ENCODE results near the gene SLC4A3. TPM values are rescaled to one million over a fixed set of nuclear protein-coding genes. Genes with fewer than 3 reads are reported as not detected.

SLC4A3 gene
- total RNA-seq, 1 experiment from 2014 or later = 7.9 TPM

- DNase-seq (ENCODE audit: low read depth) = no peak
Measured at GRCh38 chr2:219611866-219612576, 15.4 kb upstream of the SLC4A3 start.

GRCh38 chr2:219612577-219613286 lies 14.7 kb upstream of the SLC4A3 start:
- no peak for DNase-seq (ENCODE audit: low read depth)

- no peak for DNase-seq (ENCODE audit: low read depth)
Measured at GRCh38 chr2:219613461-219614070, 13.9 kb upstream of the SLC4A3 start.

GRCh38 chr2:219614076-219614860 lies 13.2 kb upstream of the SLC4A3 start:
- no peak for DNase-seq (ENCODE audit: low read depth)

- no peak for DNase-seq (ENCODE audit: low read depth)
Measured at GRCh38 chr2:219615036-219615435, 12.4 kb upstream of the SLC4A3 start.

GRCh38 chr2:219615894-219616293 lies 11.5 kb upstream of the SLC4A3 start:
- no peak for DNase-seq (ENCODE audit: low read depth)

GRCh38 chr2:219616550-219616949 lies 10.9 kb upstream of the SLC4A3 start:
- no peak for DNase-seq (ENCODE audit: low read depth)

GRCh38 chr2:219618733-219619122 lies 8.7 kb upstream of the SLC4A3 start:
- no peak for DNase-seq (ENCODE audit: low read depth)

GRCh38 chr2:219619235-219619634 lies 8.2 kb upstream of the SLC4A3 start:
- no peak for DNase-seq (ENCODE audit: low read depth)

GRCh38 chr2:219620546-219620945 lies 6.9 kb upstream of the SLC4A3 start:
- DNase-seq (ENCODE audit: low read depth) = no peak

- no peak for DNase-seq (ENCODE audit: low read depth)
Measured at GRCh38 chr2:219621935-219622334, 5.5 kb upstream of the SLC4A3 start.

- no peak for DNase-seq (ENCODE audit: low read depth)
Measured at GRCh38 chr2:219622472-219622871, 5.0 kb upstream of the SLC4A3 start.

- no peak for DNase-seq (ENCODE audit: low read depth)
Measured at GRCh38 chr2:219624565-219624964, 2.9 kb upstream of the SLC4A3 start.

- no peak for DNase-seq (ENCODE audit: low read depth)
Measured at GRCh38 chr2:219625179-219625578, 2.3 kb upstream of the SLC4A3 start.

- DNase-seq (ENCODE audit: low read depth) = no peak
Measured at GRCh38 chr2:219626540-219626939, 890 bp upstream of the SLC4A3 start.

GRCh38 chr2:219628235-219628985 lies 980 bp downstream of the SLC4A3 start:
- DNase-seq (ENCODE audit: low read depth) = no peak

- no peak for DNase-seq (ENCODE audit: low read depth)
Measured at GRCh38 chr2:219628986-219629901, 1.8 kb downstream of the SLC4A3 start.

GRCh38 chr2:219629976-219630695 lies 2.7 kb downstream of the SLC4A3 start:
- DNase-seq (ENCODE audit: low read depth) = no peak

GRCh38 chr2:219630770-219631405 lies 3.5 kb downstream of the SLC4A3 start:
- no peak for DNase-seq (ENCODE audit: low read depth)
